Neural cell (in vitro differentiated cells): Measurements from ENCODE around the gene RARS1. TPM values are rescaled to one million over a fixed set of nuclear protein-coding genes. Genes with fewer than 3 reads are reported as not detected.

Experiments used
- H2AFZ ChIP-seq: fragments of 200-600, 300-800 bp; sonication (generic), shearing (Covaris generic); 2 replicates; pipeline ENCODE4 v1.6.0; 2014; ENCODE audit warnings: low read depth, mild to moderate bottlenecking, antibody characterized with exemption, low read length, moderate library complexity
- H3F3A ChIP-seq: fragments of 200-600 bp; shearing (Covaris generic); 2 replicates; pipeline ENCODE4 v1.6.1; 2016; ENCODE audit warnings: mild to moderate bottlenecking, moderate library complexity, mixed read lengths, antibody characterized with exemption, low read length; ENCODE audit not compliant: insufficient read depth, poor library complexity, severe bottlenecking
- H3K27ac ChIP-seq: fragments of 200-600, 300-800 bp; sonication (generic), shearing (Covaris generic); 2 replicates; pipeline ENCODE4 v1.5.1; 2014; ENCODE audit warnings: mild to moderate bottlenecking, low read length, moderate library complexity
- H3K27me3 ChIP-seq: fragments of 300-800, 200-600 bp; sonication (generic), shearing (Covaris generic); 2 replicates; pipeline ENCODE4 v1.6.0; 2014; ENCODE audit warnings: mild to moderate bottlenecking, low read depth, low read length, moderate library complexity; ENCODE audit not compliant: insufficient read depth
- H3K36me3 ChIP-seq: fragments of 300-800, 200-600 bp; sonication (generic), shearing (Covaris generic); 2 replicates; pipeline ENCODE4 v1.5.1; 2014; ENCODE audit warnings: mild to moderate bottlenecking, antibody characterized with exemption, low read length, moderate library complexity; ENCODE audit not compliant: insufficient read depth
- H3K4me2 ChIP-seq: fragments of 300-800, 200-600 bp; sonication (generic), shearing (Covaris generic); 2 replicates; pipeline ENCODE4 v1.6.0; 2014; ENCODE audit warnings: mild to moderate bottlenecking, low read length
- H3K4me3 ChIP-seq: fragments of 300-800, 200-600 bp; sonication (generic), shearing (Covaris generic); 2 replicates; pipeline ENCODE4 v1.5.1; 2014; ENCODE audit warnings: mild to moderate bottlenecking, low read length, moderate library complexity
- H3K79me2 ChIP-seq: fragments of 200-600 bp; shearing (Covaris generic); replicated peaks from 2 replicates; pipeline ENCODE4 v1.6.0; 2014; ENCODE audit warnings: mild to moderate bottlenecking, low read length, moderate library complexity; ENCODE audit not compliant: insufficient read depth
- H3K9ac ChIP-seq: fragments of 300-800, 200-600 bp; sonication (generic), shearing (Covaris generic); 2 replicates; pipeline ENCODE4 v1.6.1; 2016; ENCODE audit warnings: mild to moderate bottlenecking, low read length, mixed read lengths
- H3K9me2 ChIP-seq: fragments of 200-600 bp; shearing (Covaris generic); 2 replicates; pipeline ENCODE4 v1.6.1; 2016; ENCODE audit warnings: mild to moderate bottlenecking, low read length, mixed read lengths; ENCODE audit not compliant: insufficient read depth
- H3K9me3 ChIP-seq: fragments of 200-600, 300-800 bp; sonication (generic), shearing (Covaris generic); 2 replicates; pipeline ENCODE4 v1.6.1; 2016; ENCODE audit warnings: mild to moderate bottlenecking, mixed run types, low read length, moderate library complexity, mixed read lengths
- H4K20me1 ChIP-seq: fragments of 200-600 bp; shearing (Covaris generic); 2 replicates; pipeline ENCODE4 v1.6.1; 2016; ENCODE audit warnings: mild to moderate bottlenecking, mixed run types; ENCODE audit not compliant: insufficient read depth
- CTCF ChIP-seq: fragments of 450-650 bp; IDR thresholded peaks from 2 replicates; pipeline ENCODE4 v1.5.1; 2014; ENCODE audit warnings: antibody characterized with exemption, mild to moderate bottlenecking, moderate library complexity; ENCODE audit not compliant: poor library complexity, severe bottlenecking
- EP300 ChIP-seq: fragments of 450-650 bp; conservative IDR thresholded peaks from 2 replicates; pipeline ENCODE4 v1.6.1; 2014; ENCODE audit warnings: antibody characterized with exemption, mild to moderate bottlenecking, moderate library complexity; ENCODE audit not compliant: poor library complexity, severe bottlenecking
- EZH2 ChIP-seq: fragments of 200-600, 300-800 bp; shearing (Covaris generic), sonication (generic); IDR thresholded peaks from 2 replicates; pipeline ENCODE4 v1.6.1; 2014; ENCODE audit warnings: antibody characterized with exemption, low read length, borderline replicate concordance, mild to moderate bottlenecking; ENCODE audit not compliant: insufficient read depth, poor library complexity, severe bottlenecking
- MXI1 ChIP-seq: fragments of 450-650 bp; conservative IDR thresholded peaks from 2 replicates; pipeline ENCODE4 v1.6.1; 2014; ENCODE audit warnings: antibody characterized with exemption, mild to moderate bottlenecking; ENCODE audit not compliant: poor library complexity, severe bottlenecking
- POLR2AphosphoS5 ChIP-seq: IDR thresholded peaks from 2 replicates; pipeline ENCODE4 v1.6.1; 2012
- RAD21 ChIP-seq: fragments of 450-650 bp; conservative IDR thresholded peaks from 2 replicates; pipeline ENCODE4 v1.6.1; 2014; ENCODE audit warnings: antibody characterized with exemption, mild to moderate bottlenecking, moderate library complexity
- REST ChIP-seq: IDR thresholded peaks from 2 replicates; pipeline ENCODE4 v1.6.1; 2012; ENCODE audit warnings: borderline replicate concordance
- SMC3 ChIP-seq: fragments of 450-650 bp; conservative IDR thresholded peaks from 2 replicates; pipeline ENCODE4 v1.6.1; 2014; ENCODE audit warnings: antibody characterized with exemption, mild to moderate bottlenecking, moderate library complexity; ENCODE audit not compliant: poor library complexity
- TAF1 ChIP-seq: IDR thresholded peaks from 2 replicates; pipeline ENCODE4 v1.6.1; 2012; ENCODE audit warnings: low read depth
- polyA plus RNA-seq: library from polyadenylated mRNA; depleted of rRNA; stranded (reverse); fragments of >200 nt; gene quantifications from 2 replicates; pipeline ENCODE4 v1.2.3, GENCODE V29; 2014

Gene RARS1
- polyA plus RNA-seq, 1 donor from 2014 or later: 140 TPM

GRCh38 chr5:168481330-168481788, 4.9 kb upstream of the RARS1 start:
- Histone ChIP-seq H3K27me3 (no peaks in the 10 kb centered on the region), H2AFZ (no peak overlapping the region), H3K36me3 (no peaks in the 10 kb centered on the region), H3K4me2 (no peak overlapping the region), H3K9me3 (no peaks in the 10 kb centered on the region), H3K9ac (no peak overlapping the region), H3F3A (no peaks in the 10 kb centered on the region), H3K79me2 (no peaks in the 10 kb centered on the region), H3K9me2 (no peaks in the 10 kb centered on the region), H3K4me3 (no peak overlapping the region), H3K27ac (no peak overlapping the region), H4K20me1 (no peaks in the 10 kb centered on the region)
- TF ChIP-seq REST (no peak), EP300 (no peak), POLR2AphosphoS5 (no peak), MXI1 (no peak), CTCF (no peak), EZH2 (no peak), SMC3 (no peak), RAD21 (no peak), TAF1 (no peak)

- no peaks in the 10 kb centered on the region for H3K9me3 ChIP-seq
- H3K9ac ChIP-seq: no peak overlapping the region
- peaks cover 2% of the 10 kb centered on the region for H3K79me2 ChIP-seq
- no peaks in the 10 kb centered on the region for H4K20me1 ChIP-seq
- no peaks in the 10 kb centered on the region for H3K27me3 ChIP-seq
- TF ChIP-seq EP300 (no peak), SMC3 (no peak)
- no peak overlapping the region for H3K4me2 ChIP-seq
- H3K4me3 ChIP-seq: no peak overlapping the region
- H3F3A ChIP-seq: no peaks in the 10 kb centered on the region
- no peak overlapping the region for H2AFZ ChIP-seq
- no peaks in the 10 kb centered on the region for H3K36me3 ChIP-seq
- H3K9me2 ChIP-seq: no peaks in the 10 kb centered on the region
- no peak overlapping the region for H3K27ac ChIP-seq
Observed at GRCh38 chr5:168482361-168482760, 3.9 kb upstream of the RARS1 start.

- no peaks in the 10 kb centered on the region for H3K36me3 ChIP-seq
- peaks cover 8% of the 10 kb centered on the region for H3K79me2 ChIP-seq
- H3F3A ChIP-seq: no peaks in the 10 kb centered on the region
- TF ChIP-seq EP300: no peak
- no peak overlapping the region for H3K4me3 ChIP-seq
- H3K27ac ChIP-seq: no peak overlapping the region
- no peaks in the 10 kb centered on the region for H3K9me2 ChIP-seq
- H3K4me2 ChIP-seq: no peak overlapping the region
- no peaks in the 10 kb centered on the region for H3K9me3 ChIP-seq
- H4K20me1 ChIP-seq: no peaks in the 10 kb centered on the region
- no peak overlapping the region for H3K9ac ChIP-seq
- H2AFZ ChIP-seq: no peak overlapping the region
- H3K27me3 ChIP-seq: no peaks in the 10 kb centered on the region
Observed at GRCh38 chr5:168489059-168489458, 2.8 kb downstream of the RARS1 start.
